Measurements from ENCODE around the gene TNRC18.
"Not testable (repeated sequence)": the region's sequence is repeated elsewhere in the genome, so short reads cannot be mapped to it uniquely, and the experiment has no call there.

TNRC18 gene

DNA sequence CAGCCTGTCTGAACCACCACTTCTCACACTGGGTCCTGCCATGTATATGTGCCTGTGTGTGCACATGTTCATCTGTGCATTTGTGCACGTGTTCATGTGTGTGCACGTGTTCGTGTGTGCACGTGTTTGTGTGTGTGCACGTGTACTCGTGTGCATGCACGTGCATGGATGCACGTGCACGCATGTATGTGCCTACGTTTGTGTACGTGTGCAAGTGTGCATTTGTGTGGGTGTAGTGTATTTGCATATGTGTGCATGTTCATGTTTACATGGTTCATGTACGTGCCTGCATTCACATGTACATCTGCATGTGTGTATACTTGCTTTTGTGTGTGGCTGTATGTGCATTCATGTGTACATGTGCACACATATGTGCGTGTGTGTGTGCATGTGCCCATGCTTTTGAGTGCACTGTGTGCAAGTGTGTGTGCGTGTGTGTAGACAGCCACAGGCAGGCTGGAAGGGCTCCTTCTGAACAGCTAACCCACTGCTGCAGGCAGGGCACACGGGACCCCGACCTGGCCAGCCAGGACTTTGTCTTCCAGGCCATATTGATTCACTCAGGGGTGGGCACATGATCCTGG, 112.7 kb downstream of the TNRC18 start:
- H3K36me3 ChIP-seq (ENCODE audit: insufficient read depth, insufficient read length, low read length) = peaks cover 11% of the 10 kb centered on the region
- H3K4me1 ChIP-seq (ENCODE audit: insufficient read depth, insufficient read length) = peaks cover 4% of the 10 kb centered on the region
- TF ChIP-seq ZNF274 (IDR thresholded peaks at IDR 0.05; ENCODE audit: low read depth, low read length) = no peak
- no peak for TF ChIP-seq SUZ12 (IDR thresholded peaks at IDR 0.05; ENCODE audit: extremely low read depth, insufficient read depth, insufficient read length)
- no peak for TF ChIP-seq YY1 (IDR thresholded peaks at IDR 0.05; ENCODE audit: insufficient read depth, insufficient read length)
- no peaks in the 10 kb centered on the region for H3K9me3 ChIP-seq (ENCODE audit: insufficient read depth, low read length)
- no peak for DNase-seq (ENCODE audit: low read depth, low spot score)
- H3K4me3 ChIP-seq (ENCODE audit: insufficient read length, low read depth) = no peak overlapping the region
- H3K27me3 ChIP-seq (ENCODE audit: insufficient read depth, insufficient read length) = no peaks in the 10 kb centered on the region
- H3K9ac ChIP-seq (ENCODE audit: insufficient read length, low read depth) = no peak overlapping the region

DNA sequence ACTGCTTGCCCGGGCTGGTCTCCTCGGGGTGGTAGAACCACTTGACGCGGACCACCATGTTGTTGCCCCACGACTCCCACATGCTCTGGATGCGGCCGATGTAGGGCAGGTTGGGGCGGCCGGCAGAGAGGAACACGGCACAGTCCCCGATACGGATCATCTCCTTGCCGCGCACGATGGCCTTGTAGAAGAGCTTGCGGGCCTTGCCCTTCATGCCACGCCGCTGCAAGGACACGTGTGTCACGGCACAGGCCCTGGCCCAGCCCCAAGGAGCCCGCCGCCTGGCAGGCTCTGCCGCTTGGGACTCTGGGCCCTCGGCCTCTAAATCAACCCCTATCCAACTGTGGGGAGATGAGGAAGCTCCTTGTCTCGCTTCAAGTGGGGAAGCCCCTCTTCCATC, 114.5 kb downstream of the TNRC18 start:
- peaks cover 4% of the 10 kb centered on the region for H3K4me1 ChIP-seq (ENCODE audit: insufficient read depth, insufficient read length)
- no peak for DNase-seq (ENCODE audit: low read depth, low spot score)
- TF ChIP-seq YY1 (IDR thresholded peaks at IDR 0.05; ENCODE audit: insufficient read depth, insufficient read length) = no peak
- TF ChIP-seq ZNF274 (IDR thresholded peaks at IDR 0.05; ENCODE audit: low read depth, low read length) = no peak
- no peak for TF ChIP-seq SUZ12 (IDR thresholded peaks at IDR 0.05; ENCODE audit: extremely low read depth, insufficient read depth, insufficient read length)
- H3K36me3 ChIP-seq (ENCODE audit: insufficient read depth, insufficient read length, low read length) = peaks cover 15% of the 10 kb centered on the region
- H3K9ac ChIP-seq (ENCODE audit: insufficient read length, low read depth) = no peak overlapping the region
- H3K27me3 ChIP-seq (ENCODE audit: insufficient read depth, insufficient read length) = no peaks in the 10 kb centered on the region
- H3K4me3 ChIP-seq (ENCODE audit: insufficient read length, low read depth) = no peak overlapping the region
- no peaks in the 10 kb centered on the region for H3K9me3 ChIP-seq (ENCODE audit: insufficient read depth, low read length)

GRCh38 chr7:5307221-5308142, 116.2 kb downstream of the TNRC18 start:
- not testable (repeated sequence) for DNase-seq (ENCODE audit: low read depth, low spot score); H3K4me3 ChIP-seq (ENCODE audit: insufficient read length, low read depth); H3K4me1 ChIP-seq (ENCODE audit: insufficient read depth, insufficient read length); H3K27me3 ChIP-seq (ENCODE audit: insufficient read depth, insufficient read length); H3K9ac ChIP-seq (ENCODE audit: insufficient read length, low read depth); H3K9me3 ChIP-seq (ENCODE audit: insufficient read depth, low read length)
- H3K36me3 ChIP-seq (ENCODE audit: insufficient read depth, insufficient read length, low read length) = peaks cover 27% of the 10 kb centered on the region

DNA sequence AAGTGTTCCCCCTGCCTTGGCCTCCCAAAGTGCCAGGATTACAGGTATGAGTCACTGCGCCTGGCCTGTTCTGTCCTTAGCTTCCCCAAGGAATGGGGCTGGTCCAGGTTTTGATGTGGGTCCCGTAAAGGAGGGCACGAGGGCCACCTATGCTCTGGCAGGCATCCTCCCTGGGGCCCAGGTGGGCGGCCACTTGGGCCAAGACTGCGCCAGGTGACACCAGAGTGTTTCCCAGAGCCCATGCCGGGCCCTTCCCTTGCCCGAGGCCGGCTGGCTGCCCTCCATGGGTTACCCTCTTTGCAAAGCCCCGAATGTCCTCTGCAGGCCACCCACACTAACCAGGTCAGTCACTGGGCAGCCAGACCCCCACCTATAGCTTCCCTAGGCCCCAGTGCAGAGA, 118.6 kb downstream of the TNRC18 start:
- H3K4me3 ChIP-seq (ENCODE audit: insufficient read length, low read depth); H3K9ac ChIP-seq (ENCODE audit: insufficient read length, low read depth); H3K4me1 ChIP-seq (ENCODE audit: insufficient read depth, insufficient read length); DNase-seq (ENCODE audit: low read depth, low spot score); H3K27me3 ChIP-seq (ENCODE audit: insufficient read depth, insufficient read length); H3K9me3 ChIP-seq (ENCODE audit: insufficient read depth, low read length): not testable (repeated sequence)
- peaks cover 29% of the 10 kb centered on the region for H3K36me3 ChIP-seq (ENCODE audit: insufficient read depth, insufficient read length, low read length)

- no peak overlapping the region for H3K4me3 ChIP-seq (ENCODE audit: insufficient read length, low read depth)
- H3K36me3 ChIP-seq (ENCODE audit: insufficient read depth, insufficient read length, low read length) = peaks cover 36% of the 10 kb centered on the region
- H3K27me3 ChIP-seq (ENCODE audit: insufficient read depth, insufficient read length) = no peaks in the 10 kb centered on the region
- H3K9ac ChIP-seq (ENCODE audit: insufficient read length, low read depth) = no peak overlapping the region
- TF ChIP-seq ZNF274 (IDR thresholded peaks at IDR 0.05; ENCODE audit: low read depth, low read length) (no peak), YY1 (IDR thresholded peaks at IDR 0.05; ENCODE audit: insufficient read depth, insufficient read length) (no peak), SUZ12 (IDR thresholded peaks at IDR 0.05; ENCODE audit: extremely low read depth, insufficient read depth, insufficient read length) (no peak)
- no peak for DNase-seq (ENCODE audit: low read depth, low spot score)
- H3K4me1 ChIP-seq (ENCODE audit: insufficient read depth, insufficient read length) = no peaks in the 10 kb centered on the region
- H3K9me3 ChIP-seq (ENCODE audit: insufficient read depth, low read length) = no peaks in the 10 kb centered on the region
Observed at GRCh38 chr7:5303591-5304505, 119.8 kb downstream of the TNRC18 start.

GRCh38 chr7:5303061-5303460, 120.6 kb downstream of the TNRC18 start:
- no peak for DNase-seq (ENCODE audit: low read depth, low spot score)
- no peak overlapping the region for H3K4me3 ChIP-seq (ENCODE audit: insufficient read length, low read depth)
- no peaks in the 10 kb centered on the region for H3K4me1 ChIP-seq (ENCODE audit: insufficient read depth, insufficient read length)
- no peaks in the 10 kb centered on the region for H3K27me3 ChIP-seq (ENCODE audit: insufficient read depth, insufficient read length)
- TF ChIP-seq YY1 (IDR thresholded peaks at IDR 0.05; ENCODE audit: insufficient read depth, insufficient read length) (no peak), ZNF274 (IDR thresholded peaks at IDR 0.05; ENCODE audit: low read depth, low read length) (no peak), SUZ12 (IDR thresholded peaks at IDR 0.05; ENCODE audit: extremely low read depth, insufficient read depth, insufficient read length) (no peak)
- H3K9me3 ChIP-seq (ENCODE audit: insufficient read depth, low read length) = no peaks in the 10 kb centered on the region
- peaks cover 40% of the 10 kb centered on the region for H3K36me3 ChIP-seq (ENCODE audit: insufficient read depth, insufficient read length, low read length)
- H3K9ac ChIP-seq (ENCODE audit: insufficient read length, low read depth) = no peak overlapping the region

DNA sequence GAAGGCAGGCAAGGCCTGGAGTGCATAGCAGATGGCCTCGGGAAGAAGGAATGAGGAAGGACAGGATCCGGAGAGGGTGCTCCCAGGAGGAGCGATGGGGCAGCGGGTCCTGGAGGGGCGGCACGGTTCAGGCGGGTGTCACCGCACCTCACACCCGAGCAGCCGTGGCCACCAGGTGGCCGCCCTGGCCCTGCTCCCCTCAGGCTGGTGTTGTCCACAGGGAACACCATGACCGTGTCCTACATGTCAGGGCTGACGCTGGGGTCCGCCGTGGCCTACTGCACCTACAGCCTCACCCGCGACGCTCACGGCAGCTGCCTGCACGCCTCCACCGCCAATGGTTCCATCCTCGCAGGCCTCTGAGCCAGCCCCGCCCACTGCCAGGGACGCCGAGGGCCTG, 121.1 kb downstream of the TNRC18 start:
- H3K9ac ChIP-seq (ENCODE audit: insufficient read length, low read depth) = no peak overlapping the region
- peaks cover 37% of the 10 kb centered on the region for H3K36me3 ChIP-seq (ENCODE audit: insufficient read depth, insufficient read length, low read length)
- no peaks in the 10 kb centered on the region for H3K9me3 ChIP-seq (ENCODE audit: insufficient read depth, low read length)
- no peaks in the 10 kb centered on the region for H3K4me1 ChIP-seq (ENCODE audit: insufficient read depth, insufficient read length)
- no peaks in the 10 kb centered on the region for H3K27me3 ChIP-seq (ENCODE audit: insufficient read depth, insufficient read length)
- H3K4me3 ChIP-seq (ENCODE audit: insufficient read length, low read depth) = no peak overlapping the region
- TF ChIP-seq ZNF274 (IDR thresholded peaks at IDR 0.05; ENCODE audit: low read depth, low read length) (no peak), SUZ12 (IDR thresholded peaks at IDR 0.05; ENCODE audit: extremely low read depth, insufficient read depth, insufficient read length) (no peak), YY1 (IDR thresholded peaks at IDR 0.05; ENCODE audit: insufficient read depth, insufficient read length) (no peak)
- no peak for DNase-seq (ENCODE audit: low read depth, low spot score)

Data from NT2/D1 (cell line).